OCI-LY3 (cell line): ENCODE results near the gene LEPROT.

Experiments used
- CTCF ChIP-seq: fragments of 200-600, 300-600 bp; sonication (generic); IDR thresholded peaks from 2 replicates; pipeline ENCODE4 v1.5.1; 2014; ENCODE audit warnings: antibody characterized with exemption, low read length, low read depth
- EZH2phosphoT487 ChIP-seq: fragments of 200-600 bp; shearing (Covaris generic); IDR thresholded peaks from 2 replicates; pipeline ENCODE4 v1.6.1; 2018; ENCODE audit warnings: antibody characterized with exemption, mixed run types, low read depth

- no peak for TF ChIP-seq CTCF
- no peak for TF ChIP-seq EZH2phosphoT487
Observed at GRCh38 chr1:65437616-65438015, 17.1 kb downstream of the LEPROT start.
